Measurements from ENCODE around the gene SCOC. TPM values are rescaled to one million over a fixed set of nuclear protein-coding genes. Genes with fewer than 3 reads are reported as not detected.

Gene SCOC
- polyA plus RNA-seq, 1 experiment: 62.4 TPM

DNA sequence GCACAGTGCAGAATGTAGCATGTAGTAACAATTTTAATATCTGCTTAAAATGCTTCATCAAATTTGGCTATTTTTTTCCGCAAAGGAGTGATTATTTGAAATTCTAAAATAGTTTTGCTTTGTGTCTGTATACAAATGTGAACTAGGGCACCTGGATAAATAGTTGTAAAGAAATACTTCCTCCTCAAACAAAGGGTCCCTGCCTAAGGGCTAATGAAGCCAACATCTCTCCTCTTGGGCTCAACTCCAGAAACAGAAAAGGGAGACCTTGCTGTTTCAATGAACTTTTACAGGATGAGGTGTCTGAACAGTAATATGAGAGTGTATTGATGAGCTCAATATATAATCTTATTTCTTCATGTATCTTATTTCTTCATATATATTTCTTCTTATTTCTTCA is 30.8 kb upstream of the SCOC start:
- Histone ChIP-seq H3K27me3 (ENCODE audit: control insufficient read depth, insufficient read depth, low read length) (peaks cover 7% of the 10 kb centered on the region), H3K4me3 (ENCODE audit: low read depth, low read length) (no peak overlapping the region), H3K9me3 (ENCODE audit: control insufficient read depth, insufficient read depth, low read length) (no peaks in the 10 kb centered on the region), H3K27ac (ENCODE audit: low read depth, low read length) (no peak overlapping the region)
- POLR2A ChIA-PET: no interaction called here
- CTCF ChIA-PET: interaction anchor here (0.7 to 3.0 kb wide), 4 partner anchors 12 to 343 kb away, joined by 3 to 12 read pairs (median 6); no protein-coding TSS in a partner anchor
- no peak for DNase-seq (ENCODE audit: low read depth, low spot score)
- TF ChIP-seq CTCF (IDR thresholded peaks at IDR 0.05; ENCODE audit: low read depth, low read length): no peak

DNA sequence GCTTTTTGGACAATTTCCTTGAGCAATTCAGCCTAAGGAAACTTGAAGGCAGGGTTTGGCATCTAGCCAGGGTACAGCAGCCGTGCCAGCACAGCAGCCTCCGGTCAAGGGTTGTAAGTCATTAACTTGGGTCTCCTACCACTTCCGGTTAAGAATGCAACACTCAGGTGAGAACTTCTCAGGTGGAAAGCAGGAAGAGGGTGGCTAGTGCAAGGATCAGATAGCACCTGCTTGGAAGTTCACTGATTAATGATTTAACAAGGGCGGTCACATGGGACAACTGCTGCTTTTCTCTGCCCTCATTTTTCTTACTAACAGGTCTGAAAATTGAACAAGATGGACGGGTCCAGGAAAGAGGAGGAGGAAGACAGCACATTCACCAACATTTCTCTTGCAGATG is 30.1 kb upstream of the SCOC start:
- no peak overlapping the region for H3K27ac ChIP-seq (ENCODE audit: low read depth, low read length)
- ChIA-PET POLR2A (no interaction called here), CTCF (interaction anchor here (1.5 to 1.8 kb wide), 3 partner anchors 14 to 17 kb away, joined by 5 to 12 read pairs (median 7); no protein-coding TSS in a partner anchor)
- H3K9me3 ChIP-seq (ENCODE audit: control insufficient read depth, insufficient read depth, low read length): no peaks in the 10 kb centered on the region
- TF ChIP-seq CTCF (IDR thresholded peaks at IDR 0.05; ENCODE audit: low read depth, low read length): no peak
- H3K4me3 ChIP-seq (ENCODE audit: low read depth, low read length): no peak overlapping the region
- no peak for DNase-seq (ENCODE audit: low read depth, low spot score)
- H3K27me3 ChIP-seq (ENCODE audit: control insufficient read depth, insufficient read depth, low read length): peaks cover 9% of the 10 kb centered on the region

- no peak overlapping the region for H3K4me3 ChIP-seq (ENCODE audit: low read depth, low read length)
- no peak overlapping the region for H3K27ac ChIP-seq (ENCODE audit: low read depth, low read length)
- POLR2A ChIA-PET: no interaction called here
- TF ChIP-seq CTCF (IDR thresholded peaks at IDR 0.05; ENCODE audit: low read depth, low read length): no peak
- DNase-seq (ENCODE audit: low read depth, low spot score): no peak
- CTCF ChIA-PET: interaction anchor here (1.5 to 1.8 kb wide), 2 partner anchors 14 to 16 kb away, joined by 5 to 12 read pairs; no protein-coding TSS in a partner anchor
- H3K9me3 ChIP-seq (ENCODE audit: control insufficient read depth, insufficient read depth, low read length): no peaks in the 10 kb centered on the region
- peaks cover 9% of the 10 kb centered on the region for H3K27me3 ChIP-seq (ENCODE audit: control insufficient read depth, insufficient read depth, low read length)
Observed at GRCh38 chr4:140344101-140344500, 29.3 kb upstream of the SCOC start.

DNA sequence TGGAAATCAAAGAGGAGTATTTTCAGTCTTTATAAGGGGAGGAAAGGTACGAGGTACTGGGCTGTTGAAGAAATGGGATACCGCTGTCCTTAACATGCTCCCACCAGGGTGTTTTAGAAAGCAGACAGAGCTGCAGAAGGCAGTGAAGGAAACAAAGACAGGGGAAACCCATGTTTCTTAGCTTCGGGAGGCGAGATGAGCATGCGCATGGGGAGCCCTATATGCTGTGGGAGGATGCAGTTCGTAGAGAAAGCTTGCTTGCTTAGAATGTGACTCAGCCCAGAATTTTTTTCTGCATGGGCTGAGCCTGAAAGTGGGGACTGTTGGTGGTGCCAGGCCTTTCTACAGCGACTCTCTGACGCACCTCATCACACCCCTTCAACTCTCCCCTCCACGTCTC is 28.8 kb upstream of the SCOC start:
- POLR2A ChIA-PET: no interaction called here

GRCh38 chr4:140346136-140346535 is 27.3 kb upstream of the SCOC start:
- DNase-seq (ENCODE audit: low read depth, low spot score): no peak
- ChIA-PET POLR2A (no interaction called here), CTCF (interaction anchor here (0.6 to 1.4 kb wide), 2 partner anchors 15 to 16 kb away, joined by 4 to 8 read pairs; no protein-coding TSS in a partner anchor)
- TF ChIP-seq CTCF (IDR thresholded peaks at IDR 0.05; ENCODE audit: low read depth, low read length): no peak
- no peaks in the 10 kb centered on the region for H3K9me3 ChIP-seq (ENCODE audit: control insufficient read depth, insufficient read depth, low read length)
- H3K27ac ChIP-seq (ENCODE audit: low read depth, low read length): no peak overlapping the region
- H3K27me3 ChIP-seq (ENCODE audit: control insufficient read depth, insufficient read depth, low read length): peaks cover 9% of the 10 kb centered on the region
- no peak overlapping the region for H3K4me3 ChIP-seq (ENCODE audit: low read depth, low read length)

More for the DNA sequence above, 28.8 kb upstream of the SCOC start:
- Histone ChIP-seq H3K4me3 (ENCODE audit: low read depth, low read length) (no peak overlapping the region), H3K27ac (ENCODE audit: low read depth, low read length) (no peak overlapping the region), H3K9me3 (ENCODE audit: control insufficient read depth, insufficient read depth, low read length) (no peaks in the 10 kb centered on the region), H3K27me3 (ENCODE audit: control insufficient read depth, insufficient read depth, low read length) (peaks cover 9% of the 10 kb centered on the region)
- CTCF ChIA-PET: interaction anchor here (1.5 to 1.8 kb wide), 2 partner anchors 15 to 16 kb away, joined by 5 to 12 read pairs; no protein-coding TSS in a partner anchor
- TF ChIP-seq CTCF (IDR thresholded peaks at IDR 0.05; ENCODE audit: low read depth, low read length): no peak
- no peak for DNase-seq (ENCODE audit: low read depth, low spot score)
